ENCODE results near the gene SUCO. TPM values are rescaled to one million over a fixed set of nuclear protein-coding genes. Genes with fewer than 3 reads are reported as not detected.

SUCO gene
- 143 and 152 TPM in 2 replicates for polyA plus RNA-seq (2013)

GRCh38 chr1:172532700-172533512, at the start of gene SUCO:
TSS of gene SUCO (plus strand) at chr1:172533150. CDS start at chr1:172533436, 286 bp downstream.
- WGBS (ENCODE audit: extremely low coverage, insufficient coverage, insufficient read length), result no CpG with 5 or more reads among the region's 74 CpGs
- Histone ChIP-seq H2BK12ac (ENCODE audit: low read length) (peak within 1 kb of the TSS; percentile 81), H2AK5ac (ENCODE audit: low read length) (peak within 1 kb of the TSS; percentile 99), H2BK5ac (ENCODE audit: low read depth, low read length, poor library complexity) (peak within 1 kb of the TSS; percentile 99), H3K18ac (ENCODE audit: low read length) (peak within 1 kb of the TSS; percentile 99), H4K8ac (ENCODE audit: low read depth, low read length) (peak within 1 kb of the TSS; percentile 95), H3K4me3 (ENCODE audit: low read depth, low read length) (peak within 1 kb of the TSS; percentile 90), H3K36me3 (ENCODE audit: control insufficient read depth in 1 of 2, insufficient read depth in 2 of 2, low read length in 2 of 2) (no peaks in the 10 kb centered on the region), H3K4ac (ENCODE audit: low read depth, low read length) (peak within 1 kb of the TSS; percentile 100), H4K12ac (ENCODE audit: low read depth, low read length) (peak within 1 kb of the TSS; percentile 96), H3K23ac (ENCODE audit: low read length) (no peak within 1 kb of the TSS), H3K9ac (ENCODE audit: low read length) (peak within 1 kb of the TSS; percentile 97), H3K27ac (ENCODE audit: low read depth, low read length) (peak within 1 kb of the TSS; percentile 98), H3K4me2 (ENCODE audit: low read length) (peak within 1 kb of the TSS; percentile 92), H3K4me1 (ENCODE audit: control insufficient read depth in 1 of 2, insufficient read depth in 2 of 2, low read length in 2 of 2) (peaks cover 0 to 5% of the 10 kb centered on the region in 2 experiments), H4K91ac (ENCODE audit: low read depth, low read length) (peak within 1 kb of the TSS; percentile 99), H3K14ac (ENCODE audit: low read length) (peak within 1 kb of the TSS; percentile 99), H2BK120ac (ENCODE audit: insufficient read depth, low read length, poor library complexity) (peak within 1 kb of the TSS; percentile 99), H3K79me2 (ENCODE audit: control insufficient read depth, insufficient read depth, low read length, poor library complexity) (peaks cover 20% of the 10 kb centered on the region), H3K9me3 (ENCODE audit: insufficient read depth, low read depth, low read length) (no peaks in the 10 kb centered on the region), H3K27me3 (ENCODE audit: insufficient read depth, low read length) (no peaks in the 10 kb centered on the region), H3K79me1 (ENCODE audit: low read length) (peaks cover 25% of the 10 kb centered on the region), H2AFZ (ENCODE audit: insufficient read depth, low read length, poor library complexity) (peak within 1 kb of the TSS; percentile 72)
- DNase-seq, result peak; percentile 100

GRCh38 chr1:172483448-172483847, 49.5 kb upstream of the SUCO start:
- H3K4me1 ChIP-seq (ENCODE audit: control insufficient read depth in 1 of 2, insufficient read depth in 2 of 2, low read length in 2 of 2), result peaks cover 15 to 28% of the 10 kb centered on the region in 2 experiments
- H3K23ac ChIP-seq (ENCODE audit: low read length), result no peak overlapping the region
- H4K91ac ChIP-seq (ENCODE audit: low read depth, low read length), result peak overlapping the region; percentile 75
- H4K12ac ChIP-seq (ENCODE audit: low read depth, low read length), result no peak overlapping the region
- no peaks in the 10 kb centered on the region for H3K27me3 ChIP-seq (ENCODE audit: insufficient read depth, low read length)
- peak overlapping the region; percentile 87 for H3K14ac ChIP-seq (ENCODE audit: low read length)
- H2BK120ac ChIP-seq (ENCODE audit: insufficient read depth, low read length, poor library complexity), result peak overlapping the region; percentile 92
- H3K27ac ChIP-seq (ENCODE audit: low read depth, low read length), result peak overlapping the region; percentile 64
- H2BK5ac ChIP-seq (ENCODE audit: low read depth, low read length, poor library complexity), result peak overlapping the region; percentile 85
- H3K9ac ChIP-seq (ENCODE audit: low read length), result no peak overlapping the region
- peak overlapping the region; percentile 62 for H3K4ac ChIP-seq (ENCODE audit: low read depth, low read length)
- no peak overlapping the region for H2AFZ ChIP-seq (ENCODE audit: insufficient read depth, low read length, poor library complexity)
- H3K18ac ChIP-seq (ENCODE audit: low read length), result no peak overlapping the region
- peaks cover 39% of the 10 kb centered on the region for H3K79me1 ChIP-seq (ENCODE audit: low read length)
- peak overlapping the region; percentile 90 for H2BK12ac ChIP-seq (ENCODE audit: low read length)
- H4K8ac ChIP-seq (ENCODE audit: low read depth, low read length), result no peak overlapping the region
- no peaks in the 10 kb centered on the region for H3K9me3 ChIP-seq (ENCODE audit: insufficient read depth, low read depth, low read length)
- H3K36me3 ChIP-seq (ENCODE audit: control insufficient read depth in 1 of 2, insufficient read depth in 2 of 2, low read length in 2 of 2), result no peaks in the 10 kb centered on the region
- no peak overlapping the region for H2AK5ac ChIP-seq (ENCODE audit: low read length)
- H3K4me3 ChIP-seq (ENCODE audit: low read depth, low read length), result no peak overlapping the region
- peaks cover 4% of the 10 kb centered on the region for H3K79me2 ChIP-seq (ENCODE audit: control insufficient read depth, insufficient read depth, low read length, poor library complexity)
- H3K4me2 ChIP-seq (ENCODE audit: low read length), result no peak overlapping the region
- DNase-seq, result peak in 1 of 2 donors; percentile 69

- no peaks in the 10 kb centered on the region for H3K36me3 ChIP-seq (ENCODE audit: control insufficient read depth in 1 of 2, insufficient read depth in 2 of 2, low read length in 2 of 2)
- peak overlapping the region; percentile 93 for H3K27ac ChIP-seq (ENCODE audit: low read depth, low read length)
- H4K8ac ChIP-seq (ENCODE audit: low read depth, low read length), result no peak overlapping the region
- H3K14ac ChIP-seq (ENCODE audit: low read length), result no peak overlapping the region
- H4K12ac ChIP-seq (ENCODE audit: low read depth, low read length), result no peak overlapping the region
- no peak overlapping the region for H3K4ac ChIP-seq (ENCODE audit: low read depth, low read length)
- H3K9ac ChIP-seq (ENCODE audit: low read length), result no peak overlapping the region
- no peak overlapping the region for H3K18ac ChIP-seq (ENCODE audit: low read length)
- H3K79me2 ChIP-seq (ENCODE audit: control insufficient read depth, insufficient read depth, low read length, poor library complexity), result peaks cover 4% of the 10 kb centered on the region
- DNase-seq, result peak in 1 of 2 donors; percentile 87
- no peak overlapping the region for H2AK5ac ChIP-seq (ENCODE audit: low read length)
- no peaks in the 10 kb centered on the region for H3K27me3 ChIP-seq (ENCODE audit: insufficient read depth, low read length)
- H2BK12ac ChIP-seq (ENCODE audit: low read length), result no peak overlapping the region
- H2BK120ac ChIP-seq (ENCODE audit: insufficient read depth, low read length, poor library complexity), result no peak overlapping the region
- no peak overlapping the region for H2AFZ ChIP-seq (ENCODE audit: insufficient read depth, low read length, poor library complexity)
- no peak overlapping the region for H3K4me2 ChIP-seq (ENCODE audit: low read length)
- H4K91ac ChIP-seq (ENCODE audit: low read depth, low read length), result no peak overlapping the region
- no peak overlapping the region for H3K23ac ChIP-seq (ENCODE audit: low read length)
- no peak overlapping the region for H3K4me3 ChIP-seq (ENCODE audit: low read depth, low read length)
- peaks cover 13 to 28% of the 10 kb centered on the region in 2 experiments for H3K4me1 ChIP-seq (ENCODE audit: control insufficient read depth in 1 of 2, insufficient read depth in 2 of 2, low read length in 2 of 2)
- H3K79me1 ChIP-seq (ENCODE audit: low read length), result peaks cover 37% of the 10 kb centered on the region
- H2BK5ac ChIP-seq (ENCODE audit: low read depth, low read length, poor library complexity), result no peak overlapping the region
- H3K9me3 ChIP-seq (ENCODE audit: insufficient read depth, low read depth, low read length), result no peaks in the 10 kb centered on the region
Measured at GRCh38 chr1:172484252-172484651, 48.7 kb upstream of the SUCO start.

- H4K8ac ChIP-seq (ENCODE audit: low read depth, low read length), result peak overlapping the region; percentile 81
Measured at GRCh38 chr1:172485626-172486025, 47.3 kb upstream of the SUCO start.

More at GRCh38 chr1:172485626-172486025, 47.3 kb upstream of the SUCO start:
- WGBS (ENCODE audit: extremely low coverage, insufficient coverage, insufficient read length), result no CpG with 5 or more reads among the region's 5 CpGs
- peak; percentile 92 to 99 for DNase-seq
- Histone ChIP-seq H2BK120ac (ENCODE audit: insufficient read depth, low read length, poor library complexity) (peak overlapping the region; percentile 92), H3K4me1 (ENCODE audit: control insufficient read depth in 1 of 2, insufficient read depth in 2 of 2, low read length in 2 of 2) (peaks cover 11 to 21% of the 10 kb centered on the region in 2 experiments), H3K23ac (ENCODE audit: low read length) (no peak overlapping the region), H3K14ac (ENCODE audit: low read length) (no peak overlapping the region), H3K79me2 (ENCODE audit: control insufficient read depth, insufficient read depth, low read length, poor library complexity) (peaks cover 2% of the 10 kb centered on the region), H2AK5ac (ENCODE audit: low read length) (peak overlapping the region; percentile 95), H3K27ac (ENCODE audit: low read depth, low read length) (no peak overlapping the region), H3K79me1 (ENCODE audit: low read length) (peaks cover 33% of the 10 kb centered on the region), H3K18ac (ENCODE audit: low read length) (peak overlapping the region; percentile 97), H2BK12ac (ENCODE audit: low read length) (peak overlapping the region; percentile 100), H2BK5ac (ENCODE audit: low read depth, low read length, poor library complexity) (peak overlapping the region; percentile 85), H3K36me3 (ENCODE audit: control insufficient read depth in 1 of 2, insufficient read depth in 2 of 2, low read length in 2 of 2) (no peaks in the 10 kb centered on the region), H3K4ac (ENCODE audit: low read depth, low read length) (peak overlapping the region; percentile 85), H4K91ac (ENCODE audit: low read depth, low read length) (peak overlapping the region; percentile 91), H4K12ac (ENCODE audit: low read depth, low read length) (no peak overlapping the region), H3K4me3 (ENCODE audit: low read depth, low read length) (no peak overlapping the region), H3K27me3 (ENCODE audit: insufficient read depth, low read length) (no peaks in the 10 kb centered on the region), H2AFZ (ENCODE audit: insufficient read depth, low read length, poor library complexity) (no peak overlapping the region), H3K9ac (ENCODE audit: low read length) (no peak overlapping the region), H3K9me3 (ENCODE audit: insufficient read depth, low read depth, low read length) (no peaks in the 10 kb centered on the region), H3K4me2 (ENCODE audit: low read length) (no peak overlapping the region)

All from trophoblast cell (in vitro differentiated cells and primary cell).